GM21717 (cell line): ENCODE results near the gene CLC.
"Not testable (repeated sequence)": the region's sequence is repeated elsewhere in the genome, so short reads cannot be mapped to it uniquely, and the experiment has no call there.

Source experiments
- ATAC-seq: cut with Tn5 transposase; IDR thresholded peaks from one replicate; pipeline ENCODE4 v1.9.1; 2021; ENCODE audit warnings: mild to moderate bottlenecking, moderate library complexity; ENCODE audit not compliant: unreplicated experiment

Gene CLC

GRCh38 chr19:39731685-39732084, 6.1 kb downstream of the CLC start:
- no peak for ATAC-seq

- no peak for ATAC-seq
Observed at GRCh38 chr19:39729594-39729993, 8.2 kb downstream of the CLC start.

GRCh38 chr19:39728040-39728439, 9.8 kb downstream of the CLC start:
- ATAC-seq = no peak

- ATAC-seq = no peak
Observed at GRCh38 chr19:39727070-39727800, 10.6 kb downstream of the CLC start.

GRCh38 chr19:39725995-39726394, 11.8 kb downstream of the CLC start:
- no peak for ATAC-seq

- ATAC-seq = not testable (repeated sequence)
Observed at GRCh38 chr19:39720144-39720543, 17.7 kb downstream of the CLC start.

- no peak for ATAC-seq
Observed at GRCh38 chr19:39710333-39710890, 27.4 kb downstream of the CLC start.

GRCh38 chr19:39709026-39709872, 28.6 kb downstream of the CLC start:
- ATAC-seq = no peak

- ATAC-seq = no peak
Observed at GRCh38 chr19:39708594-39708993, 29.2 kb downstream of the CLC start.

GRCh38 chr19:39705578-39706188, 32.1 kb downstream of the CLC start:
- ATAC-seq = no peak

- no peak for ATAC-seq
Observed at GRCh38 chr19:39704181-39705044, 33.4 kb downstream of the CLC start, which contains the start of gene LGALS14. Gene LGALS14, plus strand, starts transcription at chr19:39704481. Its CDS starts 48 bp downstream, at chr19:39704529.

GRCh38 chr19:39701291-39701690, 36.5 kb downstream of the CLC start:
- no peak for ATAC-seq

- ATAC-seq = no peak
Observed at GRCh38 chr19:39698535-39698934, 39.3 kb downstream of the CLC start.

GRCh38 chr19:39696387-39696786, 41.4 kb downstream of the CLC start:
- ATAC-seq = no peak

- no peak for ATAC-seq
Observed at GRCh38 chr19:39695759-39696158, 42.1 kb downstream of the CLC start.

GRCh38 chr19:39692822-39693221, 45.0 kb downstream of the CLC start:
- no peak for ATAC-seq

- ATAC-seq = no peak
Observed at GRCh38 chr19:39692166-39692565, 45.7 kb downstream of the CLC start.

- not testable (repeated sequence) for ATAC-seq
Observed at GRCh38 chr19:39688637-39689036, 49.2 kb downstream of the CLC start.

- ATAC-seq = no peak
Observed at GRCh38 chr19:39686739-39687138, 51.1 kb downstream of the CLC start.

- no peak for ATAC-seq
Observed at GRCh38 chr19:39684267-39684666, 53.6 kb downstream of the CLC start.
